Right atrium auricular region (tissue), 2 donors: ENCODE data around the gene PPP1R1B. TPM values are rescaled to one million over a fixed set of nuclear protein-coding genes. Genes with fewer than 3 reads are reported as not detected.

Experiments
- DNase-seq: peaks from one replicate; pipeline ENCODE4 v3.0.0-alpha.2; 2019; ENCODE audit warnings: low spot score
- H3K27ac ChIP-seq, 2 donors: fragments of 200-600 bp; sonication (generic); 1 replicate in 1 of 2; 2 replicates in 1 of 2; pipeline ENCODE4 v1.5.1; 2016 to 2019
- H3K27me3 ChIP-seq, 2 donors: fragments of 200-600 bp; sonication (generic); one replicate each; pipeline versions ENCODE4 v1.5.1 to v1.6.0; 2017 to 2019
- H3K36me3 ChIP-seq: fragments of 200-600 bp; sonication (generic); one replicate; pipeline ENCODE4 v1.5.1; 2016
- H3K4me1 ChIP-seq, 2 donors: fragments of 200-600 bp; sonication (generic); one replicate each; pipeline versions ENCODE4 v1.5.1 to v1.6.0; 2017 to 2019
- H3K4me3 ChIP-seq, 2 donors: fragments of 200-600 bp; sonication (generic); 1 replicate in 1 of 2; 2 replicates in 1 of 2; pipeline ENCODE4 v1.5.1; 2017 to 2019; ENCODE audit warnings: mild to moderate bottlenecking in 1 of 2, moderate library complexity in 1 of 2
- H3K9me3 ChIP-seq, 2 donors: fragments of 200-600 bp; sonication (generic); one replicate each; pipeline ENCODE4 v1.5.1; 2019
- total RNA-seq, 2 donors: library from RNA; depleted of rRNA; stranded (reverse); fragments of >200 nt; gene quantifications; one replicate each; pipeline ENCODE4 v1.1.0, GENCODE V29; 2016
- TF ChIP-seq, protein P1 (sequence below), 2 donors: fragments of 200-600 bp; sonication (generic); IDR thresholded peaks; one replicate each; pipeline ENCODE4 v1.5.1; 2019; ENCODE audit warnings: antibody characterized with exemption in 2 of 2

Gene PPP1R1B
- total RNA-seq, 2 donors from 2014 or later: 6.7 TPM; not detected in 1

GRCh38 chr17:39627712-39628516 lies 1.2 kb downstream of the PPP1R1B start:
- H3K36me3 ChIP-seq: no peaks in the 10 kb centered on the region
- TF ChIP-seq, protein P1, sequence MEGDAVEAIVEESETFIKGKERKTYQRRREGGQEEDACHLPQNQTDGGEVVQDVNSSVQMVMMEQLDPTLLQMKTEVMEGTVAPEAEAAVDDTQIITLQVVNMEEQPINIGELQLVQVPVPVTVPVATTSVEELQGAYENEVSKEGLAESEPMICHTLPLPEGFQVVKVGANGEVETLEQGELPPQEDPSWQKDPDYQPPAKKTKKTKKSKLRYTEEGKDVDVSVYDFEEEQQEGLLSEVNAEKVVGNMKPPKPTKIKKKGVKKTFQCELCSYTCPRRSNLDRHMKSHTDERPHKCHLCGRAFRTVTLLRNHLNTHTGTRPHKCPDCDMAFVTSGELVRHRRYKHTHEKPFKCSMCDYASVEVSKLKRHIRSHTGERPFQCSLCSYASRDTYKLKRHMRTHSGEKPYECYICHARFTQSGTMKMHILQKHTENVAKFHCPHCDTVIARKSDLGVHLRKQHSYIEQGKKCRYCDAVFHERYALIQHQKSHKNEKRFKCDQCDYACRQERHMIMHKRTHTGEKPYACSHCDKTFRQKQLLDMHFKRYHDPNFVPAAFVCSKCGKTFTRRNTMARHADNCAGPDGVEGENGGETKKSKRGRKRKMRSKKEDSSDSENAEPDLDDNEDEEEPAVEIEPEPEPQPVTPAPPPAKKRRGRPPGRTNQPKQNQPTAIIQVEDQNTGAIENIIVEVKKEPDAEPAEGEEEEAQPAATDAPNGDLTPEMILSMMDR (IDR thresholded peaks at IDR 0.05): no peak
- peak overlapping the region in 1 of 2 donors; percentile 48 for H3K4me3 ChIP-seq
- H3K27me3 ChIP-seq: peaks cover 0 to 8% of the 10 kb centered on the region in 2 donors
- H3K9me3 ChIP-seq: no peaks in the 10 kb centered on the region
- H3K27ac ChIP-seq: no peak overlapping the region
- H3K4me1 ChIP-seq: peaks cover 0 to 21% of the 10 kb centered on the region in 2 donors
- no peak for DNase-seq

DNA sequence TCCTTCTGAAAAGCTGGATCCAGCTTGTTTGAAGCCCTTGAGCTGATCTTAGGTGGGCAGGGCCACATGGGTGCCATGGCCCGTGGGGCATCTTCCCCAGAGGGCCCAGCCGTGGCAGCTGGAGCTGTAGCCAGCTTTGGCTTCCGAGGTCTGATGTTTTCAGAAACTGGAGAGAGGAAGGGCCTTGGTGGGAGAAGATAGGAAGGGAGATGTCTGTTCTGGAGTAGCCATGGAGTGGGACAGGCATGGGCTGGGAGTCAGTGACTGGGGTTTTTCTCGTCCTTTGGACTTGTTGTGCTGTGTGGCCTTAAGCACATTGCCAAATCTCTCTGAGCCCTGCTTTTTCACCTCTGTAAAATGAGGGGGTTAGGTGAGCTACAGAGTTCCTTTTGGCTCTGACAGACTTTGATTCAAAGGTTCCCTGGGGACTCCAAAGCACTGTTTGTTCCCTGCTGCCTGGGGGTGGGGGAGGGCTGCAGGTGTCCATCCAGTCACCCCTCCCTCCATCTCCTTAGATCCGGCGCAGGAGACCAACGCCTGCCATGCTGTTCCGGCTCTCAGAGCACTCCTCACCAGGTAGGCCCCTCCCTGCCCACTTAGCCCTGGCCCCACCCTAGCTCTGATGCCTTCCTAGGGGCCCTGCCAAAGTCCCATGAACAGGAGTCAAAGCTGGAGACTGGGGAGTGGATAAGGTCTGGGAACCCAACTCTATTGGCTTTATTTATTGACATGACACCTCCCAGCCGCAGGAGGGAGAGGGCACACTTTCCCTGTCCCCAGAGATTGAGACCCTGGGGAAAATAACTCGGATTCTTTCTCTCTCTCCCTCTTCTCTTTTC lies 2.1 kb downstream of the PPP1R1B start:
- peaks cover 0 to 14% of the 10 kb centered on the region in 2 donors for H3K4me1 ChIP-seq
- TF ChIP-seq, protein P1 (IDR thresholded peaks at IDR 0.05): no peak
- no peak overlapping the region for H3K27ac ChIP-seq
- peaks cover 0 to 8% of the 10 kb centered on the region in 2 donors for H3K27me3 ChIP-seq
- no peaks in the 10 kb centered on the region for H3K9me3 ChIP-seq
- DNase-seq: no peak
- no peak overlapping the region for H3K4me3 ChIP-seq
- H3K36me3 ChIP-seq: no peaks in the 10 kb centered on the region

DNA sequence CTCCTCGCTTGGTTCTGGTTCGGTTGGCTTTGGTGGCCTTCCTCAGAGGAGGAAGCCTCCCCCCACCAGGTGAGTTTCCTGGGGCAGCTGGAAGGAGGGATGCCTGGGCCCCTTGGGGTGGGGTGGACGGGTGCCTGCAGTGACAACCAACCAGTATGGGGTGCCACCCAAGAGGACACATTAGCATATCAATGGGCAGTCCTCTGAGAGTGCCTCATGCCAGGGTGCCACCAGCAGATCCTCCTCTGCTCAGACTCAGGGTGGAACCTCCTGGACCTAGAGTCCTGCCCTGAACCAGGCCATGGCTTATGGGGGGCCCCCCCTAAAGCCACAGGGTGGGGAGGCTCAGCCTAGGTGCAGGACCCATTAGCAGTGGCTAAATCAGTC lies 2.7 kb downstream of the PPP1R1B start:
- TF ChIP-seq, protein P1 (IDR thresholded peaks at IDR 0.05): no peak
- Histone ChIP-seq H3K4me3 (no peak overlapping the region), H3K27me3 (peaks cover 0 to 8% of the 10 kb centered on the region in 2 donors), H3K9me3 (no peaks in the 10 kb centered on the region), H3K36me3 (no peaks in the 10 kb centered on the region), H3K4me1 (peaks cover 0 to 15% of the 10 kb centered on the region in 2 donors), H3K27ac (no peak overlapping the region)
- DNase-seq: no peak

DNA sequence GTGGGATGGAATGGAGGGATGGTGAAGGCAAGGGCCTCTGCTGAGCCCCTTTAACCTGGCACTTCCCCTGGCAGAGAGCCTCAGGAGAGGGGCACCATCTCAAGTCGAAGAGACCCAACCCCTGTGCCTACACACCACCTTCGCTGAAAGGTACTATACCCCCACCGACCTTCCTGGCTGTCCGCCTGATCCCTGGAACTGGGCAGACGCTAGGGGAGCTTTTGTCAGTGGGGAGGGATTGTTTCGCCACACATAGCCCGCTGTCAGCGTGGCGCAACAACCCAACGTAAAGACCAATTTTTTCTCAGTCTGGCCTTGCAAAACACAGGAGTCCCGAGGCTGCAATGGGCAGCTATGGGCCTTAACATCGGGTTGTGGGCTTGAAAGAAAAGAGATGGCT lies 3.1 kb downstream of the PPP1R1B start:
- Histone ChIP-seq H3K9me3 (no peaks in the 10 kb centered on the region), H3K27me3 (peaks cover 0 to 8% of the 10 kb centered on the region in 2 donors), H3K36me3 (no peaks in the 10 kb centered on the region), H3K4me1 (peaks cover 0 to 18% of the 10 kb centered on the region in 2 donors), H3K4me3 (no peak overlapping the region), H3K27ac (no peak overlapping the region)
- no peak for DNase-seq
- TF ChIP-seq, protein P1 (IDR thresholded peaks at IDR 0.05): no peak

DNA sequence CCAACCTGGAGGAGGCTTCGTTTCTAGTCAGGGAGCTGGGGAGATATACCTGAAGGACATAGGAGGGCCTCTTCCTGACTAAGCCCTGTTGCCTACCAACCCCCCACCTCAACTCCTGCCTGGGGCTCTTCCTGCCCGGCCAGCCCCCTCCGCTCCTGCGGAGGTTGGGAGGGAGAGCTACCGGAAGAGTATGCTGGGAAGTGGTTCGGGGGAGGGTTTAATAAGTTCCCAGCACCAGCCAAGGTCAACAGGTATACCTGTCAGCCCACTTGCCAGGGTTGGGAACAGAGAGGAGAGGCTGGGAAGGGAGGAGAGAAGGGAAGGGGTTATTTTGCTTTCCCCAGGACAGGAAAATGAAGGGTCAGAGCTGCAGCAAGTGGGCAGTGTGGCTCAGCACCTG lies 4.7 kb downstream of the PPP1R1B start:
- Histone ChIP-seq H3K27me3 (peaks cover 0 to 8% of the 10 kb centered on the region in 2 donors), H3K4me3 (no peak overlapping the region), H3K9me3 (no peaks in the 10 kb centered on the region), H3K36me3 (no peaks in the 10 kb centered on the region), H3K27ac (no peak overlapping the region), H3K4me1 (peaks cover 0 to 22% of the 10 kb centered on the region in 2 donors)
- TF ChIP-seq, protein P1 (IDR thresholded peaks at IDR 0.05): no peak
- DNase-seq: no peak
